ENCODE data around the gene NRAS. TPM values are rescaled to one million over a fixed set of nuclear protein-coding genes. Genes with fewer than 3 reads are reported as not detected.

NRAS gene
- total and polyA plus RNA-seq, 5 donors from 2014 or later = 25.4 to 35.8 (median 29.7) TPM

- Histone ChIP-seq H3K27me3 (ENCODE audit: control insufficient read depth, insufficient read depth, low read length) (no peaks in the 10 kb centered on the region), H3K27ac (ENCODE audit: insufficient read depth, low read length, poor library complexity, severe bottlenecking) (no peak overlapping the region), H3K9me3 (ENCODE audit: control insufficient read depth in 2 of 2, low read length in 2 of 2) (no peaks in the 10 kb centered on the region), H3K4me3 (ENCODE audit: low read depth, low read length) (no peak overlapping the region), H3K36me3 (ENCODE audit: control insufficient read depth, insufficient read depth, low read length) (peaks cover 32% of the 10 kb centered on the region), H3K4me1 (ENCODE audit: control insufficient read depth, insufficient read depth, low read length, poor library complexity, severe bottlenecking) (no peaks in the 10 kb centered on the region)
- Mint-ChIP-seq H3K27me3 (no peaks in the 10 kb centered on the region), H3K4me3 (no peak overlapping the region), H3K4me1 (peaks cover 0 to 4% (median 0%) of the 10 kb centered on the region in 4 donors), H3K27ac (no peak overlapping the region), H3K36me3 (peaks cover 20% of the 10 kb centered on the region), H3K9me3 (no peaks in the 10 kb centered on the region)
- no peak for DNase-seq
- no peak for ATAC-seq (ENCODE audit: low read depth in 2 of 2)
These were observed 13.3 kb downstream of the NRAS start for GRCh38 chr1:114703242-114703641.

- no peaks in the 10 kb centered on the region for H3K9me3 Mint-ChIP-seq
These were observed 13.8 kb downstream of the NRAS start for GRCh38 chr1:114702737-114703136.

GRCh38 chr1:114701931-114702330, 14.6 kb downstream of the NRAS start:
- Histone ChIP-seq H3K27me3 (ENCODE audit: control insufficient read depth, insufficient read depth, low read length) (no peaks in the 10 kb centered on the region), H3K4me3 (ENCODE audit: low read depth, low read length) (no peak overlapping the region), H3K9me3 (ENCODE audit: control insufficient read depth in 2 of 2, low read length in 2 of 2) (no peaks in the 10 kb centered on the region), H3K27ac (ENCODE audit: insufficient read depth, low read length, poor library complexity, severe bottlenecking) (no peak overlapping the region), H3K36me3 (ENCODE audit: control insufficient read depth, insufficient read depth, low read length) (peaks cover 19% of the 10 kb centered on the region), H3K4me1 (ENCODE audit: control insufficient read depth, insufficient read depth, low read length, poor library complexity, severe bottlenecking) (no peaks in the 10 kb centered on the region)
- no peaks in the 10 kb centered on the region for H3K4me1 Mint-ChIP-seq
- peaks cover 4% of the 10 kb centered on the region for H3K27me3 Mint-ChIP-seq
- H3K27ac Mint-ChIP-seq = no peak overlapping the region
- peaks cover 10% of the 10 kb centered on the region for H3K36me3 Mint-ChIP-seq
- no peak overlapping the region for H3K4me3 Mint-ChIP-seq
- H3K9me3 Mint-ChIP-seq = no peaks in the 10 kb centered on the region
- ATAC-seq (ENCODE audit: low read depth in 2 of 2) (no peak), DNase-seq (no peak)

More at GRCh38 chr1:114702737-114703136, 13.8 kb downstream of the NRAS start:
- no peaks in the 10 kb centered on the region for H3K4me1 ChIP-seq (ENCODE audit: control insufficient read depth, insufficient read depth, low read length, poor library complexity, severe bottlenecking)
- ATAC-seq (ENCODE audit: low read depth in 2 of 2) = no peak
- no peak overlapping the region for H3K27ac ChIP-seq (ENCODE audit: insufficient read depth, low read length, poor library complexity, severe bottlenecking)
- Mint-ChIP-seq H3K36me3 (peaks cover 18% of the 10 kb centered on the region), H3K4me1 (peaks cover 0 to 4% (median 0%) of the 10 kb centered on the region in 4 donors), H3K4me3 (no peak overlapping the region), H3K27ac (no peak overlapping the region), H3K27me3 (no peaks in the 10 kb centered on the region)
- no peaks in the 10 kb centered on the region for H3K9me3 ChIP-seq (ENCODE audit: control insufficient read depth in 2 of 2, low read length in 2 of 2)
- DNase-seq = no peak
- H3K4me3 ChIP-seq (ENCODE audit: low read depth, low read length) = no peak overlapping the region
- H3K27me3 ChIP-seq (ENCODE audit: control insufficient read depth, insufficient read depth, low read length) = no peaks in the 10 kb centered on the region
- peaks cover 27% of the 10 kb centered on the region for H3K36me3 ChIP-seq (ENCODE audit: control insufficient read depth, insufficient read depth, low read length)

GRCh38 chr1:114700036-114700600, 16.5 kb downstream of the NRAS start:
- H3K9me3 Mint-ChIP-seq = no peaks in the 10 kb centered on the region
- H3K4me3 Mint-ChIP-seq = no peak overlapping the region
- H3K4me3 ChIP-seq (ENCODE audit: low read depth, low read length) = no peak overlapping the region
- no peak for ATAC-seq (ENCODE audit: low read depth in 2 of 2)
- peaks cover 22% of the 10 kb centered on the region for H3K27me3 Mint-ChIP-seq
- peaks cover 1% of the 10 kb centered on the region for H3K36me3 ChIP-seq (ENCODE audit: control insufficient read depth, insufficient read depth, low read length)
- H3K36me3 Mint-ChIP-seq = peaks cover under 1% of the 10 kb centered on the region
- no peak overlapping the region for H3K27ac Mint-ChIP-seq
- H3K27me3 ChIP-seq (ENCODE audit: control insufficient read depth, insufficient read depth, low read length) = peaks cover 2% of the 10 kb centered on the region
- no peak overlapping the region for H3K27ac ChIP-seq (ENCODE audit: insufficient read depth, low read length, poor library complexity, severe bottlenecking)
- no peaks in the 10 kb centered on the region for H3K4me1 ChIP-seq (ENCODE audit: control insufficient read depth, insufficient read depth, low read length, poor library complexity, severe bottlenecking)
- H3K9me3 ChIP-seq (ENCODE audit: control insufficient read depth in 2 of 2, low read length in 2 of 2) = no peaks in the 10 kb centered on the region
- no peak for DNase-seq
- H3K4me1 Mint-ChIP-seq = no peaks in the 10 kb centered on the region

- Histone ChIP-seq H3K27me3 (ENCODE audit: control insufficient read depth, insufficient read depth, low read length) (peaks cover 2% of the 10 kb centered on the region), H3K4me3 (ENCODE audit: low read depth, low read length) (no peak overlapping the region), H3K4me1 (ENCODE audit: control insufficient read depth, insufficient read depth, low read length, poor library complexity, severe bottlenecking) (no peaks in the 10 kb centered on the region), H3K27ac (ENCODE audit: insufficient read depth, low read length, poor library complexity, severe bottlenecking) (no peak overlapping the region), H3K9me3 (ENCODE audit: control insufficient read depth in 2 of 2, low read length in 2 of 2) (no peaks in the 10 kb centered on the region), H3K36me3 (ENCODE audit: control insufficient read depth, insufficient read depth, low read length) (no peaks in the 10 kb centered on the region)
- Mint-ChIP-seq H3K27me3 (peaks cover 23% of the 10 kb centered on the region), H3K4me1 (no peaks in the 10 kb centered on the region), H3K36me3 (no peaks in the 10 kb centered on the region), H3K27ac (no peak overlapping the region), H3K4me3 (no peak overlapping the region), H3K9me3 (no peaks in the 10 kb centered on the region)
- ATAC-seq (ENCODE audit: low read depth in 2 of 2) (no peak), DNase-seq (no peak)
These were observed 19.8 kb downstream of the NRAS start for GRCh38 chr1:114696810-114697209.

- Histone ChIP-seq H3K4me1 (ENCODE audit: control insufficient read depth, insufficient read depth, low read length, poor library complexity, severe bottlenecking) (no peaks in the 10 kb centered on the region), H3K36me3 (ENCODE audit: control insufficient read depth, insufficient read depth, low read length) (no peaks in the 10 kb centered on the region), H3K4me3 (ENCODE audit: low read depth, low read length) (no peak within 1 kb of the TSS), H3K27ac (ENCODE audit: insufficient read depth, low read length, poor library complexity, severe bottlenecking) (no peak within 1 kb of the TSS), H3K9me3 (ENCODE audit: control insufficient read depth in 2 of 2, low read length in 2 of 2) (no peaks in the 10 kb centered on the region), H3K27me3 (ENCODE audit: control insufficient read depth, insufficient read depth, low read length) (peaks cover 6% of the 10 kb centered on the region)
- no peak within 1 kb of the TSS for H3K27ac Mint-ChIP-seq
- H3K36me3 Mint-ChIP-seq = no peaks in the 10 kb centered on the region
- DNase-seq = no peak
- H3K4me3 Mint-ChIP-seq = no peak within 1 kb of the TSS
- H3K9me3 Mint-ChIP-seq = peaks cover 0 to 1% (median 0%) of the 10 kb centered on the region in 7 donors
- H3K27me3 Mint-ChIP-seq = peaks cover 23% of the 10 kb centered on the region
- ATAC-seq (ENCODE audit: low read depth in 2 of 2) = no peak
- no peaks in the 10 kb centered on the region for H3K4me1 Mint-ChIP-seq
These were observed 21.0 kb downstream of the NRAS start, which contains the start of gene AMPD1 for GRCh38 chr1:114695430-114696058. Gene AMPD1 (minus strand): TSS chr1:114695546. CDS start chr1:114695471, 75 bp downstream.

- Mint-ChIP-seq H3K4me1 (no peaks in the 10 kb centered on the region), H3K27ac (no peak overlapping the region), H3K9me3 (peaks cover 0 to 2% (median 0%) of the 10 kb centered on the region in 7 donors), H3K27me3 (peaks cover 23% of the 10 kb centered on the region), H3K4me3 (no peak overlapping the region), H3K36me3 (no peaks in the 10 kb centered on the region)
- Histone ChIP-seq H3K4me3 (ENCODE audit: low read depth, low read length) (no peak overlapping the region), H3K9me3 (ENCODE audit: control insufficient read depth in 2 of 2, low read length in 2 of 2) (no peaks in the 10 kb centered on the region), H3K4me1 (ENCODE audit: control insufficient read depth, insufficient read depth, low read length, poor library complexity, severe bottlenecking) (no peaks in the 10 kb centered on the region), H3K27me3 (ENCODE audit: control insufficient read depth, insufficient read depth, low read length) (peaks cover 6% of the 10 kb centered on the region), H3K27ac (ENCODE audit: insufficient read depth, low read length, poor library complexity, severe bottlenecking) (no peak overlapping the region), H3K36me3 (ENCODE audit: control insufficient read depth, insufficient read depth, low read length) (no peaks in the 10 kb centered on the region)
- DNase-seq = no peak
- ATAC-seq (ENCODE audit: low read depth in 2 of 2) = no peak
These were observed 21.8 kb downstream of the NRAS start for GRCh38 chr1:114694540-114695310.

Measured in CD4-positive, CD25-positive, alpha-beta regulatory T cell (primary cell).